ENCODE results near the gene ADRA2B. TPM values are rescaled to one million over a fixed set of nuclear protein-coding genes. Genes with fewer than 3 reads are reported as not detected.
"Not testable (repeated sequence)": the region's sequence is repeated elsewhere in the genome, so short reads cannot be mapped to it uniquely, and the experiment has no call there.

Gene ADRA2B
- total RNA-seq, 1 donor from 2014 or later = 5.0 TPM

DNA sequence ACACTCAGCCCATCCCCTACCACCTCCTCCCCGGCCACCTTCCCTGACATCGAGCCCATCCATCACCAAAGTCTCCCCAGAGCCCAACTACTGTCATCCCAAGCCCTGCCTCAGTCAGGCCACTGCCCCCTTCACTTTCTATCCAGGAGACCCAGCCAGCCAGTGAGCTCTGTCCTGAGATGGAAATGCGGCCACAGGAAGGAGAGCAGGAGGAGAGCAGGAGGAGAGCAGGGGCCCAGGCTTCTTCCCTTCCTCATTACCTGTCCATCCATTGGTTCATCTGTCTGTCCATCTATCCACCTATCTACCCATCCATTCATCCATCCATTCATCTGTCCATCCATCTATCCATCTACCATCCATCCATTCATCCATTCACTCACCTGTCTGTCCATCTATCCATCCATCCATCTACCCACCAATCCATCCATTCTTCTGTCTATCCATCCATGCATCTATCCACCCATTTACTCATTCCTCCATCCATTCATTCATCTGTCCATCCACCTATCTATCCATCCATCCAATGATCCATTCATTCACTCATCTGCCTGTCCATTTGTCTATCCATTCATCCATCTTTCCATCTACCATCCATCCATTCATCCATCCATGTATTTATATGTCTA lies 52.2 kb downstream of the ADRA2B start:
- DNase-seq; intact Hi-C loops (cut with micrococcal nuclease); ATAC-seq: not testable (repeated sequence)

DNA sequence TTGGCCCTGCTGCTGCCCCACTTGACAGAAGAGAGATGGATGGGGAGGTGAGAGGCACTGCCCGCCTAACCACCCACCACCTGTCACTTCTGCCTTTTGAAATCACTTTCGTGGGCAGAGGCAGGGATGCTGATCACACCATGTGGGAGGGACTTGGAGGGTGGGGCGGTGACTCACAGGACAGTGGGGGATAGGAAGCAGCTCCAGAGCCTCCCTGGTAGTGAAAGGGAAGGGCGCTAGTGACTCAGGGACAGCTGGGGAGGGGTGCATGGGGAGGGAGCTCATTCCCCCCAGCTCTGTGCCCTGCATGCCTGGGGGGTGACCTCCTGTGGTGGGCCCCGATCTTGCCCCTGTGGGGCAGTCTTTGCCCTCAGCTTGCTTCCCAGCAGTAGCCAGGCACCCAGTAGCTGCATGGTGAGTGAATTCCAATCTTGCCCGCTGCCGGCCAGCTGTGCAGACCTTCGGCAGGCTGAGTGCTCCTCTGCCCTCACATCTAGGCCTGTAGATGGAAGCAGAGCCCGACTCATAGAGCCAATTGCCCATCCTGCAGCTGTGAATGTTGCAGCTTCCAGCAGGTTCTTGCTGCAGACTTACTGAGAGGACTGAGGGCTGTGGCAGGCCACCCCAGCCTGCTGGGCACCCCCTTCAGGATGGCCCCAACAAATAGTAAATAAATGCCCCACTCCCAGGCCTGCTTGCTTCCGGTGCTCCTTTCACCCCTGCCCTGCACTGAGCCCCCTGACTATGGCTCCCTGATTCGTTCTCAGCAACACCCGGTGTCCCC lies 53.1 kb downstream of the ADRA2B start:
- DNase-seq; intact Hi-C loops (cut with micrococcal nuclease): not testable (repeated sequence)
- peak; percentile 76 for ATAC-seq

Other genes with a start within 250 kb of the ADRA2B start
- gene ANKRD36C, start 124.7 kb downstream of the ADRA2B start, total RNA-seq = 6.8 TPM
- gene GPAT2, start 81.7 kb downstream of the ADRA2B start, total RNA-seq = 5.5 TPM
- not detected for gene ASTL, start 21.9 kb upstream of the ADRA2B start, total RNA-seq
- 1.9 TPM for gene DUSP2, start 28.9 kb upstream of the ADRA2B start, total RNA-seq
- gene STARD7, start 92.3 kb upstream of the ADRA2B start, total RNA-seq = 214 TPM
- 71.2 TPM for gene TMEM127, start 149.4 kb upstream of the ADRA2B start, total RNA-seq
- 63.1 TPM for gene CIAO1, start 149.7 kb upstream of the ADRA2B start, total RNA-seq
- gene SNRNP200, start 189.0 kb upstream of the ADRA2B start, total RNA-seq = 55.3 TPM
- 1.3 TPM for gene ITPRIPL1, start 208.7 kb upstream of the ADRA2B start, total RNA-seq
- gene NCAPH, start 219.2 kb upstream of the ADRA2B start, total RNA-seq = 1.4 TPM

All from left ventricle myocardium superior (tissue), 1 donor.